ENCODE data around the gene ACTL10.

DNA sequence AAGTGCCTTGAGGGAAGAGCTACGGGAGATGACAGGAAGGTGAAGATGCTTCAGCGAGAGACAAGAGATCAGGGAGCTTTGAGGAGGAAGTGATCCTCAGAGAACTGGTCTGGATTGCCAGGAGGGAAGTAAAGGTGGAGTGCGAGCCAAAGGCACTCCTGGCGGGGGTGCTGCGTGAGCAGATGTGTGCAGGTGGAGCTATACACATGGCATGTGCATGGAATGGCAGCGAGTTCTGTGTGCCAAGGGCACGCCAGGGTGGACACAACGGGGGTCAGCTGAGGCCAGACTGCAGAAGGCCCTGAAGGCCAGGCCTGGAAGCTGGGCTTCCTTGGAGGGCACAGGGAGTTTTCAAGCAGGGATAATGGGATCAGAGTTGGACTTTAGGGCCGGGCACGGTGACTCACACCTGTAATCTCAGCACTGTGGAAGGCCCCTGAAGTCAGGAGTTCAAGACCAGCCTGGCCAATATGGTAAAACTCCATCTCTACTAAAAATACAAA, 47.2 kb downstream of the ACTL10 start:
- no peak for TF ChIP-seq CTCF (IDR thresholded peaks at IDR 0.05; ENCODE audit: insufficient read depth, low read depth, low read length)
- TF ChIP-seq EZH2 (IDR thresholded peaks at IDR 0.05; ENCODE audit: insufficient read depth, low read length), result no peak

Data from astrocyte (in vitro differentiated cells and primary cell).